Esophagus squamous epithelium (tissue), 5 donors: ENCODE results near the gene PSG6. TPM values are rescaled to one million over a fixed set of nuclear protein-coding genes. Genes with fewer than 3 reads are reported as not detected.
"Not testable (repeated sequence)": the region's sequence is repeated elsewhere in the genome, so short reads cannot be mapped to it uniquely, and the experiment has no call there.

Source experiments
- DNase-seq: peaks from one replicate; lab custom pipeline; 2025; lab: John Stamatoyannopoulos, UW
- H3K27ac ChIP-seq, 4 donors: fragments of 200-600 bp; sonication (generic); one replicate each; pipeline ENCODE4 v1.5.1; 2016 to 2019; ENCODE audit warnings: mild to moderate bottlenecking in 1 of 4
- H3K27me3 ChIP-seq, 4 donors: fragments of 200-600 bp; sonication (generic); 1 replicate in 3 of 4; 2 replicates in 1 of 4; pipeline versions ENCODE4 v1.5.1 to v1.6.0; 2017 to 2021; ENCODE audit warnings: antibody characterized with exemption in 1 of 4
- H3K36me3 ChIP-seq, 3 donors: fragments of 200-600 bp; sonication (generic); one replicate each; pipeline ENCODE4 v1.5.1; 2016 to 2019
- H3K4me1 ChIP-seq, 3 donors: fragments of 200-600 bp; sonication (generic); one replicate each; pipeline ENCODE4 v1.5.1; 2017 to 2019
- H3K4me3 ChIP-seq, 4 donors: fragments of 200-600 bp; sonication (generic); 1 replicate in 3 of 4; 2 replicates in 1 of 4; pipeline ENCODE4 v1.5.1; 2016 to 2019; ENCODE audit warnings: mild to moderate bottlenecking in 2 of 4, moderate library complexity in 1 of 4
- H3K9me3 ChIP-seq, 3 donors: fragments of 200-600 bp; sonication (generic); one replicate each; pipeline ENCODE4 v1.5.1; 2016 to 2019
- POLR2A ChIP-seq, 4 donors: fragments of 450-650 bp; IDR thresholded peaks; one replicate each; pipeline ENCODE4 v1.6.1; 2017; ENCODE audit warnings: antibody characterized with exemption in 4 of 4, mild to moderate bottlenecking in 4 of 4, moderate library complexity in 3 of 4
- WGBS, 2 donors: methylation state at CpG; one replicate each; pipeline ENCODE4 v1.1.5; 2018; 5-methylcytosine and 5-hydroxymethylcytosine counted together
- intact Hi-C: fragments of 100-400 bp; cut with DNase I; formaldehyde crosslinking; loops from one replicate; pipeline ENCODE4 v1.15.0; 2022
- total RNA-seq, 4 donors: library from RNA; depleted of rRNA; stranded (reverse); fragments of >200 nt; gene quantifications; one replicate each; pipeline ENCODE4 v1.1.0, GENCODE V29; 2016
- TF ChIP-seq, protein P1 (sequence below), 6 experiments: fragments of 450-650 bp in 4 of 6; fragments of 200-600 bp in 2 of 6; sonication (generic) in 2 of 6; IDR thresholded peaks; one replicate each; pipeline ENCODE4 v1.5.1; 2016 to 2019; ENCODE audit warnings: antibody characterized with exemption in 6 of 6, mild to moderate bottlenecking in 4 of 6, moderate library complexity in 4 of 6
- donor health status: DM: yes; HTN: yes; CAD: no.

The PSG6 gene
- total RNA-seq, 4 donors from 2014 or later = not detected

DNA sequence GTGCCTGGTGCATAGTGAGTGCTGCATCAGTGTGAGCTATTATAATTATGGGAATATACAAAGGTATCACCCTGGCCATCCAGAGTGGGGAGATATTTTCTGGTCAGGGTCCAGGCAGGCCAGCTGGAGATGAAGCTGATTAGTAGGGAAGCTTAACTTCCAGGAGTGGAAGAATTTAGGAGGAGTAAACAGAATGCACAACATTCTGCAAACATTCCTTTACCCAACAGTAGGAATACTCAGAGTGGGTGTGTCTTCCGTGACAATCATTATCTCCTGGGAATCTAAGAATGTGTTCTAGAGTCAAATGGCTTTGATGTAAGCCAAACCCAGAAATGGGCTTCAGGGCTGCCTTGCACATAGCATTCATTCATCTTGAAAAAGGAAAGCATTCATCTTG, 19.0 kb downstream of the PSG6 start:
- WGBS, 2 donors = 45 to 75% methylated on average over 1 of the region's 1 CpG
- not testable (repeated sequence) for H3K36me3 ChIP-seq, H3K27ac ChIP-seq

DNA sequence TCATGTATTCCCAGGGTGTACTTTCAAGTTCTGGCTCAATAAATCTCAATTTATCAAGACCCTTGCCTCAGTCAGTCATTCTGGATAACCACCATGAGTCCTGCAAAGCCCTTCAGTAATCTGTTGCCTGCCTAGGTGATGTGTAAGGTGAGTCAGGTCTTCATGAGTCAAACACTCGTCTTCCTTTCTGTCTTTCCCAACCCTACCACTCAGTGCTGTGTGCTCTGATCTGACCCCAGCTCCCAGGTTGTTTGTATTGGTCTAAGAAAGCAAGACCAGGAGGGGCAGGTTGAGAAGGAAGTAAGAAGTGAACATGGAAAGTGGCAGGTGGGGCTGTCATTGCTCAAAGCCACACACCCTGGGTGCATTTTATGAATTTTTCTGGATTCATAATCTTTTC, 20.0 kb downstream of the PSG6 start:
- DNase-seq, H3K4me1 ChIP-seq: not testable (repeated sequence)

More for the DNA sequence above, 19.0 kb downstream of the PSG6 start:
- DNase-seq, H3K27me3 ChIP-seq, intact Hi-C loops, H3K9me3 ChIP-seq, H3K4me1 ChIP-seq, H3K4me3 ChIP-seq: not testable (repeated sequence)

GRCh38 chr19:42890446-42890845, 27.2 kb downstream of the PSG6 start:
- H3K36me3 ChIP-seq, intact Hi-C loops, DNase-seq, H3K4me3 ChIP-seq, H3K9me3 ChIP-seq, H3K27me3 ChIP-seq: not testable (repeated sequence)
- Histone ChIP-seq H3K4me1 (peaks cover 0 to 22% (median 4%) of the 10 kb centered on the region in 3 donors), H3K27ac (peak overlapping the region in 2 of 4 donors; percentile 52 to 82)
- WGBS, 2 donors = 63 to 67% methylated on average over 5 to 7 of the region's 7 CpGs

More for the DNA sequence above, 20.0 kb downstream of the PSG6 start:
- H3K36me3 ChIP-seq, intact Hi-C loops, H3K27ac ChIP-seq, H3K4me3 ChIP-seq, H3K27me3 ChIP-seq, H3K9me3 ChIP-seq: not testable (repeated sequence)
- WGBS, 2 donors = 9 to 14% methylated on average over 1 of the region's 1 CpG

GRCh38 chr19:42887876-42888445, 29.7 kb downstream of the PSG6 start:
- H3K27me3 ChIP-seq, H3K4me3 ChIP-seq, H3K9me3 ChIP-seq, H3K36me3 ChIP-seq, intact Hi-C loops, DNase-seq: not testable (repeated sequence)
- Histone ChIP-seq H3K27ac (peak overlapping the region in 2 of 4 donors; percentile 10 to 38), H3K4me1 (peaks cover 0 to 22% (median 4%) of the 10 kb centered on the region in 3 donors)

DNA sequence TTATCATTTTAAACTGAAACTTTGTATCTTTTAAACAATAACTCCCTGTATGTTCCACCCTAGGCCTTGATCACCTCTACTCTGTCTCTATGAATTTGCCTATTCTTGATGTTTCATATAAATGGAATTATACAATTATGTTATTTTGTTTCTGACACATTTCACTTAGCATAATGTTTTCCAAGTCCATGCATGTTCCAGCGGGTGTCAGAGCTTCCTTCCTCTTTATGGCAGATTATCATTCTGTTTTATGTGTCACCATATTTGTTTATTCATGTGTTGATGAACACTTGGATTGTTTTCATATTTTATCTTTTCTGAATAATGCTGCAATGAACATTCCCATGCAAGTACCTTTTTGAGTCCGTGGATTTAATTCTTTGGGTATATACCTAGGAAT, 35.0 kb downstream of the PSG6 start:
- H3K36me3 ChIP-seq, intact Hi-C loops, H3K27me3 ChIP-seq, DNase-seq, H3K4me1 ChIP-seq, H3K9me3 ChIP-seq, H3K4me3 ChIP-seq, H3K27ac ChIP-seq: not testable (repeated sequence)
- WGBS, 2 donors = 47 to 59% methylated on average over 2 of the region's 2 CpGs

GRCh38 chr19:42882010-42882409, 35.7 kb downstream of the PSG6 start:
- H3K27me3 ChIP-seq, H3K9me3 ChIP-seq, H3K27ac ChIP-seq, intact Hi-C loops, H3K36me3 ChIP-seq, H3K4me3 ChIP-seq, H3K4me1 ChIP-seq, DNase-seq: not testable (repeated sequence)
- 69 to 71% methylated on average over 4 to 5 of the region's 5 CpGs for WGBS, 2 donors

GRCh38 chr19:42881279-42881678, 36.4 kb downstream of the PSG6 start:
- H3K4me3 ChIP-seq, intact Hi-C loops, H3K27ac ChIP-seq, H3K4me1 ChIP-seq, H3K9me3 ChIP-seq, H3K27me3 ChIP-seq, DNase-seq, H3K36me3 ChIP-seq: not testable (repeated sequence)
- WGBS, 2 donors = 53 to 71% methylated on average over 6 to 8 of the region's 8 CpGs
- TF ChIP-seq, protein P1, sequence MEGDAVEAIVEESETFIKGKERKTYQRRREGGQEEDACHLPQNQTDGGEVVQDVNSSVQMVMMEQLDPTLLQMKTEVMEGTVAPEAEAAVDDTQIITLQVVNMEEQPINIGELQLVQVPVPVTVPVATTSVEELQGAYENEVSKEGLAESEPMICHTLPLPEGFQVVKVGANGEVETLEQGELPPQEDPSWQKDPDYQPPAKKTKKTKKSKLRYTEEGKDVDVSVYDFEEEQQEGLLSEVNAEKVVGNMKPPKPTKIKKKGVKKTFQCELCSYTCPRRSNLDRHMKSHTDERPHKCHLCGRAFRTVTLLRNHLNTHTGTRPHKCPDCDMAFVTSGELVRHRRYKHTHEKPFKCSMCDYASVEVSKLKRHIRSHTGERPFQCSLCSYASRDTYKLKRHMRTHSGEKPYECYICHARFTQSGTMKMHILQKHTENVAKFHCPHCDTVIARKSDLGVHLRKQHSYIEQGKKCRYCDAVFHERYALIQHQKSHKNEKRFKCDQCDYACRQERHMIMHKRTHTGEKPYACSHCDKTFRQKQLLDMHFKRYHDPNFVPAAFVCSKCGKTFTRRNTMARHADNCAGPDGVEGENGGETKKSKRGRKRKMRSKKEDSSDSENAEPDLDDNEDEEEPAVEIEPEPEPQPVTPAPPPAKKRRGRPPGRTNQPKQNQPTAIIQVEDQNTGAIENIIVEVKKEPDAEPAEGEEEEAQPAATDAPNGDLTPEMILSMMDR (IDR thresholded peaks at IDR 0.05) = peak in 2 of 6 experiments; percentile 16 to 56

GRCh38 chr19:42880621-42881020, 37.1 kb downstream of the PSG6 start:
- H3K9me3 ChIP-seq, H3K27me3 ChIP-seq, H3K27ac ChIP-seq, DNase-seq, H3K4me3 ChIP-seq, intact Hi-C loops, H3K36me3 ChIP-seq, H3K4me1 ChIP-seq: not testable (repeated sequence)
- WGBS, 2 donors = 96% methylated on average over 4 of the region's 9 CpGs; no CpG with 5 or more reads in 1 of the 2 donors

DNA sequence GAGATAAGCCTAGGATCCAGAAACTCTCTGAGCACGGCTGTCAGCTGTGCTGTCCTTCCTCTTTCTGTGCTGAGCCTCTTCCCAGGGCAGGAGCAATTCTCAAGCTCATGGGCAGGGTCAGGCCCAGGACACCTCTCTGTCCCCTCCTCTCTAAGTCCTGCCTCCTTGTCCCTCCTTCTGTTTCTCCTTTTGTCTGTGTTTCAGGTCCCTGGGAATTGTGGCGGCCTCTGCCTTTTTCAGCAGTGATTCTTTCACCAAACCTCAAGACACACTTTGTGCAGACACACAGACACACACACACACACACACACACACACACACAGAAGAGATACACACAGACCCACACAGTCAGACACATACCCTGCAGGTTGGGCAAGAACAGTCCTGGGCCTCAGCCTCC, 38.1 kb downstream of the PSG6 start, which contains the start of gene PSG1:
Gene PSG1, minus strand, starts transcription at position 101 of the 400 bp plus-strand sequence. CDS start 132 bp downstream, outside the sequence.
- Histone ChIP-seq H3K9me3 (no peaks in the 10 kb centered on the region), H3K4me1 (no peaks in the 10 kb centered on the region), H3K27me3 (no peaks in the 10 kb centered on the region), H3K36me3 (no peaks in the 10 kb centered on the region), H3K4me3 (no peak within 1 kb of the TSS), H3K27ac (no peak within 1 kb of the TSS)
- TF ChIP-seq, protein P1 (IDR thresholded peaks at IDR 0.05) = no peak
- TF ChIP-seq POLR2A (IDR thresholded peaks at IDR 0.05) = no peak
- WGBS, 2 donors = 21 to 67% methylated on average over 2 of the region's 2 CpGs
- no peak for DNase-seq
- intact Hi-C loops = no loop called here

- H3K4me3 ChIP-seq, DNase-seq, H3K36me3 ChIP-seq, H3K27me3 ChIP-seq, H3K27ac ChIP-seq, H3K9me3 ChIP-seq, H3K4me1 ChIP-seq, intact Hi-C loops: not testable (repeated sequence)
Observed at GRCh38 chr19:42876596-42876995, 41.1 kb downstream of the PSG6 start.

DNA sequence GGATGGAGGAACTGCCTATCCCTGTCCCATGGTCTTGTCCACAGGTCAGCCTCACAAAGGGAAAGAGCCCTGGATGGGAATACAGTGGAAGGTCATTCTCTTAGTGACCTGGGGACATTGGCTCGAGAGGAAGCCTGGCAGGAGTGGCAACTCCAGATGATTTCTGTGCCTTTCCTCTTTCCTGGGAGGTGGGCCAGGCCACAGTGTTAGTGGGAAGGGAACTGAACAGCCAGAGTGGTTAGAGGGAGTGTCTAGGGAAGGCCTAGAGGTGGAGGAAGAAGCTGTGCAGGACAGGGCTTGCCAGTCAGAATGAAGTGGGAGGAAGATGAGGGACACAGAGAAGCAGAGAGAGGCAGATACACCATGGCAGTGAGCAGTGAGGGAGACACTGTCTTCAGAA, 41.8 kb downstream of the PSG6 start:
- 8 to 22% methylated on average over 1 of the region's 1 CpG for WGBS, 2 donors
- H3K4me3 ChIP-seq, intact Hi-C loops, H3K27me3 ChIP-seq, H3K4me1 ChIP-seq, H3K27ac ChIP-seq, H3K36me3 ChIP-seq, DNase-seq, H3K9me3 ChIP-seq: not testable (repeated sequence)
